Omental fat pad (tissue), 4 donors: ENCODE measurements around the gene RBM47. TPM values are rescaled to one million over a fixed set of nuclear protein-coding genes. Genes with fewer than 3 reads are reported as not detected.

Source experiments
- ATAC-seq: fragments of 150-250 bp; one replicate; pipeline ENCODE4 v1.9.1; 2016; ENCODE audit warnings: mild to moderate bottlenecking, moderate library complexity; ENCODE audit not compliant: low FRiP score
- DNase-seq: peaks from one replicate; pipeline ENCODE4 v3.0.0-alpha.2; 2019; ENCODE audit warnings: low spot score
- total RNA-seq, 4 donors: library from RNA; depleted of rRNA; stranded (reverse); fragments of >200 nt; gene quantifications; one replicate each; pipeline ENCODE4 v1.1.0, GENCODE V29; 2016
- TF ChIP-seq, protein P1 (sequence below), 3 donors: fragments of 450-650 bp; IDR thresholded peaks; one replicate each; pipeline ENCODE4 v1.5.1; 2016 to 2017; ENCODE audit warnings: antibody characterized with exemption in 3 of 3, mild to moderate bottlenecking in 3 of 3, moderate library complexity in 2 of 3

The RBM47 gene
- total RNA-seq, 4 donors from 2014 or later: 51.0 to 124 (median 55.5) TPM

DNA sequence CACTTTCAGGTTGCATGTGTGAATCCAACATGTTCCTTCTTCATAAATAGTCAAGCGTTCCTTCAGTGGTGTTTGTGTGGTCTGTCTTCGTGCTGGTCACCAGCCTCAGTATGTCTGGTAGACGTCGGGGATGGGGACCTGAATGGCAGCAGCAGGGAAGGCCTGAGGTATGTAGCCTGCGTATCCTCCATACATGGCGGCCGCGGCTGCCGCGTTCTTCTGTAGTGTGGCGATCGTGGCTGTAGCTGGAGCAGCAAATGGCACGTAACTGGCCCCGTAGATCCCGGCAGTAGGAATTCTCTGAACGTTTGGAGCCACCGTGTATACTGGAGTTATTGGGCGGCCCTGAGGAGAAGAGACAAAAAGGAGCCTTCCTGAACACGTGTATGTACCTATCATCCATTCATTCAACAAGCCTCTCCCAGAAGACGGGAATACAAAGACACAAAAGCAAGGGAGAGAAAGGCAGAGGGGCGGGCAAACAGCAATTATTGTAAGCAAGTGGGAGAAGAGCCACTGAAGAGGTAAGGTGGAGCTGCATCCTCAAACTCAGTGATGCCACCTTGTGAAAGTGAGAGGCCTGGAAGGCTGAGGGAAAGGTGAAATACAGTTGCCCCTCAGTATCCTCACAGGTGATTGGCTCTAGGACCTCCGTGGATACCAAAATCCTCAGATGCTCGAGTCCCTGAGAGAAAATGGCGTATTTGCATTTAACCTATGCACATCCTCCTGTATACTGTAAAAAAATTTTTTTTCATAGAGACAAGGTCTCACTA, 203.7 kb downstream of the RBM47 start:
- DNase-seq (no peak), ATAC-seq (no peak)
- TF ChIP-seq, protein P1, sequence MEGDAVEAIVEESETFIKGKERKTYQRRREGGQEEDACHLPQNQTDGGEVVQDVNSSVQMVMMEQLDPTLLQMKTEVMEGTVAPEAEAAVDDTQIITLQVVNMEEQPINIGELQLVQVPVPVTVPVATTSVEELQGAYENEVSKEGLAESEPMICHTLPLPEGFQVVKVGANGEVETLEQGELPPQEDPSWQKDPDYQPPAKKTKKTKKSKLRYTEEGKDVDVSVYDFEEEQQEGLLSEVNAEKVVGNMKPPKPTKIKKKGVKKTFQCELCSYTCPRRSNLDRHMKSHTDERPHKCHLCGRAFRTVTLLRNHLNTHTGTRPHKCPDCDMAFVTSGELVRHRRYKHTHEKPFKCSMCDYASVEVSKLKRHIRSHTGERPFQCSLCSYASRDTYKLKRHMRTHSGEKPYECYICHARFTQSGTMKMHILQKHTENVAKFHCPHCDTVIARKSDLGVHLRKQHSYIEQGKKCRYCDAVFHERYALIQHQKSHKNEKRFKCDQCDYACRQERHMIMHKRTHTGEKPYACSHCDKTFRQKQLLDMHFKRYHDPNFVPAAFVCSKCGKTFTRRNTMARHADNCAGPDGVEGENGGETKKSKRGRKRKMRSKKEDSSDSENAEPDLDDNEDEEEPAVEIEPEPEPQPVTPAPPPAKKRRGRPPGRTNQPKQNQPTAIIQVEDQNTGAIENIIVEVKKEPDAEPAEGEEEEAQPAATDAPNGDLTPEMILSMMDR (IDR thresholded peaks at IDR 0.05): no peak

DNA sequence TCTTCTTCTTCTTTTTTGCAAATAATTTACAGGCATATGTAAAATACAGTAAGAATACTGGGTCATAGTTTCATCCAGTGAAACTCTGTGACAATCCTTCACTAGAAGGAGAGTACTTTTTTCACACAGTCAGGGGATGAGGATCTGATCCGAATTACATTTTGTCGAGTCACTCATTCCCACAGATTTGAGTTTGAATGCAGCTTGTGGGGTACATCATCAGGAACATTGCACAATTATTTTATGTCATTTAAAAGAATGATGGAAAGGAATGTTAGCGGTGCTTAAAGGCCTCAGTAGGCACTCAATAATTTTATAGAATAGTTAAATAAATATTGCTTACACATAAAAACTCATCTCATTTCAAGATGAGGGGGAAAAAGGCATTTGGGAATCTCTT, 205.9 kb downstream of the RBM47 start:
- ATAC-seq: no peak
- TF ChIP-seq, protein P1 (IDR thresholded peaks at IDR 0.05): no peak

DNA sequence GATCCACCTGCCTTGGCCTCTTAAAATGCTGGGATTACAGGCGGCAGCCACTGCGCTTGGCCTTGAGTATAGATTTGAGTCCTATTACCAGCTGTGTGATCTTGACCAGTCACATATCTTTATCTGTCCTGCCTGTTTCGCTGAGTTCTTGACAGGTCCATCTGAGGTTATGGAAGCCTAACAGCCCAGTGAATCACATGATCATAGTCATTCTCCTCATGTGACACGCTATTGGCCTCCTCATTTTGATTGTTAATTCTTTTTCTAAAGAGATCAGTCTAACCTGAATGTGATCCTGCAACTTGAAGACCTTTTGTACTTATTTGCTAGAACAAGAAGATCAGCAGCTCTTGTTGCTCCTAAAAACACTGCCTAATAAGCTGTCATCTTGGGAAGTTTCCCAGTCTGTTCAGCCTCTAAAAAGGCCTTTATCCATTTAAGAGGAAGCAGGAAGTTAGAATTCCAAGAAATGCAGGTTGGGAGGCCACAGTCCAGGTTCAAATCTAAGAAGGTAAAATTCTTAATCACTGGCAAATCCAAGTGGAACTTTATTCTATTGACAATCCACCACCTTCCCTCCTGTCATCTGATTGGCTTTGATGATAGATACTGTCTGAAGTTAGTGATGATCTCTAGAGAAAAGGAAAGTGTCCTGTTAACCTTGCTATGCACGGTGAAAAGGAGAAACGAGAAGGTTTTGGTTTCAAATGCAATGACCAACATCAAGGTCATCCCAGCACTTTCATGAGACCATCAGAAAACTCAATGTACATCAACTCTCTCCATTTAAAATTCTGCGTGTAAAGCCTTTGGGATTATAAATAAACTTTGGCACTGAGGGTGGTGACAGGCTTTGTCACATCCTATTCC, 207.6 kb downstream of the RBM47 start:
- TF ChIP-seq, protein P1 (IDR thresholded peaks at IDR 0.05): no peak
- ATAC-seq (no peak), DNase-seq (no peak)

More for the DNA sequence above, 205.9 kb downstream of the RBM47 start:
- DNase-seq: no peak

DNA sequence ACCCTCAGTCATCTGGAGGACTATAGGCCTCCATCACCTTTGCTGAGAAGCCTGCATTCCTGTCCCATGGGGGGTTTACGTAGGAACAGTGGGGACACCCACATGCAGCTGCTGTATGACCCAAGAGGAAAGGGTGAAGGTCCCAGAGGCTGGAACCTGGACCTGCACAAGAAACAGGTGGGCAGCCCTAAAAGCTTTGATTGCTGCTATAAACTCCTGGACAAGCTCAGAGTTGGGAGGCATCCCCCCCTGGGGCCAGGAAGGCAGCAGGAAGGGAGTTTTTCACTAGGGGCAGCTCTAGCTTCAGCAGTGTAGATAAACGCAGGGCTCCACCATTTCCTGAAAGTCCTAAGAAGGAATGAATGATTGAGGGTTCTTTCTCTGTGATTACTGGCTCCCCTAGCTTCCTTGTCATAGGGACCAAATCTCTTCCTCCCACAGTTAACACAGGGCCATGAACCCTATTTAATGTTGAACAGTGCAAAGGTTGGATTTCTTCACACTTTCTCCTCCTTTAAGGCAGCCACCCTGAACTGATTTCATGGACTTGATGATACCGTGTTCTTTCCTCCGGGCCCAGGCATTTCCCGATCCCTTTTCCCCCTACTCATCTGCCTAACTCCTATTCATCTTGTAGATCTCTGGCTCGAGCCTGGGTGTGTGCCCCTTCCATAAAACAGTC, 210.3 kb downstream of the RBM47 start:
- TF ChIP-seq, protein P1 (IDR thresholded peaks at IDR 0.05): no peak

DNA sequence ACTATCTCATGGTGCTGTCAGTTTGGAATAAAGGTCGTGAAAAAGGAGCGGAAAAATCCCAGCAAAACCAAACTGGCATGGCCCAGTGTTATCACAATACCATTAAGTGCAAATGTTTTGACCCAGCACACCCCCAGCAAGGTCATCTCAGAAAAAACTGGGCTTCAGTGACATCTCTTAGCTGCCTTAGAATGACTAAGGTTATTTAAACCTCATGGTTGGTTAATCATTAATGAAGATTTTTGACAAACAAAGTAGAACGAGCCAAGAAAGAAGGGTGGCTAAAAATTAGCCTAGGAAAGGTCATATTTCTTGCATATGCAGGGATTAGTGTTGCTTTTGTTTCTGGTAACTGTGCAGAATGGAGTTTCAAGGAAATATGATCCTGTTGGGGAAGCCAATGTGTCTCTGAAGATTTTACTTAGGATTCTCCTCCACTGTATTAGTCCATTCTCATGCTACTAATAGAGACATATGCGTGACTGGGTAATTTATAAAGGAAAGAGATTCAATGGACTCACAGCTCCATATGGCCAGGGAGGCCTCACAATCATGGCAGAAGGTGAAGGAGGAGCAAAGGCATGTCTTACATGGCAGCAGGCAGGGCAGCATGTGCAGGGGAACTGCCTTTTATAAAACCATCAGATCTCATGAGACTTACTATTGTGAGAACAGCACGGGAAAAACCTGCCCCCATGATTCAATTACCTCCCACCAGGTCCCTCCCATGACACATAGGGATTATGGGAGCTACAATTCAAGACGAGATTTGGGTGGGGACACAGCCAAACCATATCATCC, 211.0 kb downstream of the RBM47 start:
- ATAC-seq (no peak), DNase-seq (no peak)
- TF ChIP-seq, protein P1 (IDR thresholded peaks at IDR 0.05): no peak

More for the DNA sequence above, 210.3 kb downstream of the RBM47 start:
- no peak for ATAC-seq
- DNase-seq: no peak

DNA sequence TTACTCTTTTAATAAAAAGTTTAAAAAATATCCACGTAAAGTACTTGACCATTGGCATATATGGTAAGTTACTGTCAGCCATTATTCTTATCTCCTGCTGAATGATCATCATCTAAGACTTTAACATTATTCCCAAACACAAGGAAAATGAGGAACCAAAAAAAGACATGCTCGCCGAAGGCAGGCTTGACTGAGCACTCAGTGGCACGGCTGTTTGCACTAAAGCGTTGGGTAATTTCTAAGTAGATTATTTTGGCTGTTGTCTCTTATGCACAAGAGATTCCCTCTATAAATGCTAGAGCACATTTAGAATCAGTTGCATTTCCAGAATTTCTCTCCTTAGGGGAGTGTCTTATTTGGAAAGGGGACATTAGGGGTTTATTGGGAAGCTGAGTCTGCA, 211.7 kb downstream of the RBM47 start:
- TF ChIP-seq, protein P1 (IDR thresholded peaks at IDR 0.05): no peak
- DNase-seq (no peak), ATAC-seq (no peak)
